Hepatocyte (in vitro differentiated cells): ENCODE measurements around the gene VARS1. TPM values are rescaled to one million over a fixed set of nuclear protein-coding genes. Genes with fewer than 3 reads are reported as not detected.

Experiments
- DNase-seq: peaks from one replicate; pipeline ENCODE4 v3.0.0-alpha.2; 2016; ENCODE audit warnings: low spot score
- H2AFZ ChIP-seq: fragments of 200-600 bp; sonication (generic); 2 replicates; pipeline ENCODE4 v1.6.0; 2016; ENCODE audit warnings: antibody characterized with exemption, mild to moderate bottlenecking
- H3K27ac ChIP-seq: fragments of 200-600 bp; sonication (generic); 2 replicates; pipeline ENCODE4 v1.5.1; 2016; ENCODE audit warnings: mild to moderate bottlenecking
- H3K27me3 ChIP-seq: fragments of 200-600 bp; sonication (generic); 2 replicates; pipeline ENCODE4 v1.6.1; 2016
- H3K36me3 ChIP-seq: fragments of 200-600 bp; sonication (generic); replicated peaks from 2 replicates; pipeline ENCODE4 v1.5.1; 2016; ENCODE audit warnings: low read depth; ENCODE audit not compliant: insufficient read depth
- H3K4me1 ChIP-seq: fragments of 200-600 bp; sonication (generic); 2 replicates; pipeline ENCODE4 v1.5.1; 2016; ENCODE audit warnings: mild to moderate bottlenecking, moderate library complexity; ENCODE audit not compliant: insufficient read depth
- H3K4me2 ChIP-seq: fragments of 200-600 bp; sonication (generic); 2 replicates; pipeline ENCODE4 v1.6.0; 2016
- H3K4me3 ChIP-seq: fragments of 200-600 bp; sonication (generic); 2 replicates; pipeline ENCODE4 v1.5.1; 2016; ENCODE audit warnings: mild to moderate bottlenecking
- H3K79me2 ChIP-seq: fragments of 200-600 bp; sonication (generic); 2 replicates; pipeline ENCODE4 v1.6.0; 2017; ENCODE audit warnings: mild to moderate bottlenecking
- H3K9me2 ChIP-seq: fragments of 200-600 bp; sonication (generic); replicated peaks from 2 replicates; pipeline ENCODE4 v1.6.0; 2017; ENCODE audit warnings: mild to moderate bottlenecking; ENCODE audit not compliant: insufficient read depth
- H3K9me3 ChIP-seq: fragments of 200-600 bp; sonication (generic); 2 replicates; pipeline ENCODE4 v1.5.1; 2016; ENCODE audit warnings: low read depth, mild to moderate bottlenecking
- H4K20me1 ChIP-seq: fragments of 200-600 bp; sonication (generic); 2 replicates; pipeline ENCODE4 v1.6.0; 2016; ENCODE audit warnings: mild to moderate bottlenecking; ENCODE audit not compliant: insufficient read depth, poor library complexity, severe bottlenecking
- EZH2 ChIP-seq: fragments of 200-600 bp; sonication (generic); IDR thresholded peaks from 2 replicates; pipeline ENCODE4 v1.6.1; 2016; ENCODE audit warnings: antibody characterized with exemption, mild to moderate bottlenecking, borderline replicate concordance
- EZH2phosphoT487 ChIP-seq: fragments of 200-600 bp; sonication (generic); IDR thresholded peaks from one replicate; pipeline ENCODE4 v1.6.1; 2018; ENCODE audit warnings: antibody characterized with exemption, mild to moderate bottlenecking, low read depth, moderate library complexity; ENCODE audit not compliant: unreplicated experiment, severe bottlenecking
- WGBS: methylation state at CpG from one replicate; pipeline ENCODE4 v1.1.6; 2016; ENCODE audit warnings: low lambda C conversion rate; ENCODE audit errors: missing lambda C conversion rate; 5-methylcytosine and 5-hydroxymethylcytosine counted together
- polyA plus RNA-seq: library from polyadenylated mRNA; unstranded; fragments of >200 nt; fragmentation: Nextera tagmentation; extraction: Ambion mirVana; gene quantifications from 2 replicates; pipeline ENCODE4 v1.2.1, GENCODE V29; 2016
- total RNA-seq: library from RNA; depleted of rRNA; stranded (reverse); fragments of >200 nt; gene quantifications from 2 replicates; pipeline ENCODE4 v1.2.3, GENCODE V29; 2014
- TF ChIP-seq, protein P1 (sequence below): fragments of 200-600 bp; sonication (generic); IDR thresholded peaks from 2 replicates; pipeline ENCODE4 v1.5.1; 2016; ENCODE audit warnings: antibody characterized with exemption, mild to moderate bottlenecking; ENCODE audit not compliant: poor library complexity

The VARS1 gene
- total and polyA plus RNA-seq, 2 experiments from 2014 or later, result 36.6 to 51.0 TPM

DNA sequence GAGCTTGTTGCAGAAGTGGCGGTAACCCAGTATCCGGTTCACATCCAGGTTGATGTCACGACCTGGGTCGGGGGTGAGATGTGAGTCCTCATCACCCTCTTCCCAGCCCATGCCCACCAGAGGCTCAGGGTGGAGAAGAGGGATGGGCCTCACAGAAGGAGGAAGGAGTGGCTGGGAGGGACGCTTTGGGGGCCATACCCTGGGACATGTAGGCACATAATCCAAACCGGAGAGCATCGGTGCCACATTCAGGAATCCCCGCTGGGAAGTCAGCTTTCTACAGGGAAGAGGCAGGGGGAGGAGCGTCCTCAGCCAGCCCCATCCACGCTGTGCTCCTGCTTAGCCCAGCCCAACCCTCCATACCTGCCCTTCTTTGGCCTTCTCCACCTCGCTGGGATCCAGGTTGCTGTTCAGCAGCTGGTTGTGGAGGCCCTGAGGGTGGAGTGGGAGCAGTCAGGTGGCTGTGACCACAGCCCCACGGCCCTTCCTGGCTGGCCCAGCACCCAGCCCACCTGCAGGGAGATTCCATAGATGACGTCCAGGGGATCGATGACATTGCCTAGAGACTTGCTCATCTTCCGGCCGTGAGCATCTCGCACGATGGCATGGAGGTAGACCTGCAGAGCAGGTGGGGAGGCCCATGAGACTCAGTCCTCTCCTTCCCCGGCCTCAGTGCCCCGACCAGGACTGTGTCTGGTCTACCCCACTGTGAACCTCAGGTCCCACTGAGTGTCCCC, 14.9 kb downstream of the VARS1 start:
- H3K4me1 ChIP-seq, result peaks cover 24% of the 10 kb centered on the region
- H3K9me3 ChIP-seq, result no peaks in the 10 kb centered on the region
- no peak for DNase-seq
- H3K36me3 ChIP-seq, result no peaks in the 10 kb centered on the region
- H3K27ac ChIP-seq, result no peak overlapping the region
- no peaks in the 10 kb centered on the region for H3K9me2 ChIP-seq
- 95% methylated on average over 20 of the region's 20 CpGs for WGBS
- H3K4me3 ChIP-seq, result no peak overlapping the region
- H3K79me2 ChIP-seq, result no peaks in the 10 kb centered on the region
- no peak overlapping the region for H2AFZ ChIP-seq
- TF ChIP-seq EZH2phosphoT487, result no peak
- TF ChIP-seq EZH2, result no peak
- TF ChIP-seq, protein P1, sequence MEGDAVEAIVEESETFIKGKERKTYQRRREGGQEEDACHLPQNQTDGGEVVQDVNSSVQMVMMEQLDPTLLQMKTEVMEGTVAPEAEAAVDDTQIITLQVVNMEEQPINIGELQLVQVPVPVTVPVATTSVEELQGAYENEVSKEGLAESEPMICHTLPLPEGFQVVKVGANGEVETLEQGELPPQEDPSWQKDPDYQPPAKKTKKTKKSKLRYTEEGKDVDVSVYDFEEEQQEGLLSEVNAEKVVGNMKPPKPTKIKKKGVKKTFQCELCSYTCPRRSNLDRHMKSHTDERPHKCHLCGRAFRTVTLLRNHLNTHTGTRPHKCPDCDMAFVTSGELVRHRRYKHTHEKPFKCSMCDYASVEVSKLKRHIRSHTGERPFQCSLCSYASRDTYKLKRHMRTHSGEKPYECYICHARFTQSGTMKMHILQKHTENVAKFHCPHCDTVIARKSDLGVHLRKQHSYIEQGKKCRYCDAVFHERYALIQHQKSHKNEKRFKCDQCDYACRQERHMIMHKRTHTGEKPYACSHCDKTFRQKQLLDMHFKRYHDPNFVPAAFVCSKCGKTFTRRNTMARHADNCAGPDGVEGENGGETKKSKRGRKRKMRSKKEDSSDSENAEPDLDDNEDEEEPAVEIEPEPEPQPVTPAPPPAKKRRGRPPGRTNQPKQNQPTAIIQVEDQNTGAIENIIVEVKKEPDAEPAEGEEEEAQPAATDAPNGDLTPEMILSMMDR, result no peak
- no peak overlapping the region for H3K4me2 ChIP-seq
- H3K27me3 ChIP-seq, result no peaks in the 10 kb centered on the region
- H4K20me1 ChIP-seq, result no peaks in the 10 kb centered on the region

DNA sequence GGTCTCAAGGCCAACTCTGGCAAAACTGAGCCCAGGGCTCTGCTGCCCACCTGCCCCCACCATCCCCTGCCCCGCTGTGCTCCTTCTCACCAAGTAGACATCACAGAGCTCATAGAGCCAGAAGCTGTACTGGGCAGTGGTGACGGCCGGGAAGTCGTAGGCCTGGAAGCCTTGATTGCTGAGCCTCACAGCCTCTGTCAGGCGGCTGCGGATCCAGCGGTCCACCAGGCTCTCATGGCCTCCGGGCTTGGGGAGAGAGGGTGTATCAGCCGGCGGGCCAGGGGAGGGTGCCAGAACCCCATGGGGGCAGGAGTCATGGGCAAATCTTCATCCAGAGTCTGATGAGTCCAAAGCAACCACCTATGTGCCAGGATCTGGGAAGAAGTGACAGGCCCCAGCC, 15.6 kb downstream of the VARS1 start:
- no peak overlapping the region for H2AFZ ChIP-seq
- no peaks in the 10 kb centered on the region for H3K9me2 ChIP-seq
- no peaks in the 10 kb centered on the region for H3K79me2 ChIP-seq
- H3K4me3 ChIP-seq, result no peak overlapping the region
- no peaks in the 10 kb centered on the region for H3K9me3 ChIP-seq
- 96% methylated on average over 10 of the region's 10 CpGs for WGBS
- no peak for TF ChIP-seq EZH2
- TF ChIP-seq, protein P1, result no peak
- TF ChIP-seq EZH2phosphoT487, result no peak
- no peak overlapping the region for H3K27ac ChIP-seq
- peaks cover 27% of the 10 kb centered on the region for H3K4me1 ChIP-seq
- H3K27me3 ChIP-seq, result no peaks in the 10 kb centered on the region
- no peaks in the 10 kb centered on the region for H4K20me1 ChIP-seq
- H3K36me3 ChIP-seq, result no peaks in the 10 kb centered on the region
- H3K4me2 ChIP-seq, result no peak overlapping the region
- DNase-seq, result no peak

DNA sequence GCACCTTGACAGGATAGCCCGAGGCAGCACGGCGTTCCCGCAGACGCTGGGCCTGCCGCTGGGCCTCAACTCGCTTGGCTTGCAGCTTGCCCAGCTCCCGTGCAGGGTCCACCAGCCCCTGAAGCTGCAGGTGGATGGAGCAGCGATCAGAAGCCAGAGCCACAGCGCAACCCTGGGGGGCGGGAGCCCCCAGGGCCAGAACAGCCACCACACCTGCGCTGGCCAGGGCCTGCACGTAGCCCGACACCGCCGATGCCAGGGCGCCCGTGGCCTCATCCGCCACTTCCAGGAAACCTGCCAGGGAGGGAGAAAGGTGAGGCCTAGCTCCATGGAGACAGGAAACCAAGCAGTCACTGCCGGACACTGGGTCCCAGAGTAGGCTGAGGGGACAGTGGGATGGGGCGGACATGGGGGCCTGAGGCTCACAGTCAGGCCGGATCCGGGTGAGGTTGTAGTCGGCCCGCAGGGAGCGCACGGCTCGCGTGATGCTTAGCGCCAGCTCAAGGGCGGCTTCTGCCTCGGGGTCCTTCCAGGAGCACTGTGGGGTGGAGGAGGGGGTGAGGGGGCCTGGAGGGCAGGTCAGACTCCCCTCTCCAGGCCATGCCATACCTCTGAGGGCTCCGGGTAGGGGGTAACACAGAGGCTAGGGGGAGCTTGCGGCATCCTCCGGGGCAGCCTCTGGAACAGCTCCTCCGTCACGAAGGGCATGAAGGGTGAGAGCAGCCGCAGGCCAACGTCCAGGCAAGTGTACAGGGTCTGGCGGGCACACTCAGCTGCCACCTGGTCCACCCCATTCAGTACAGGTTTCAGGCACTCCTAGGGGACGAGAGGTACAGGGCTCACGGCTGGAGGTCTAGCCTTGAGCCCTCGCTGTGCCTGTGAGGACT, 16.3 kb downstream of the VARS1 start:
- no peaks in the 10 kb centered on the region for H3K27me3 ChIP-seq
- no peaks in the 10 kb centered on the region for H3K36me3 ChIP-seq
- H3K4me3 ChIP-seq, result no peak overlapping the region
- TF ChIP-seq, protein P1, result no peak
- TF ChIP-seq EZH2phosphoT487, result no peak
- TF ChIP-seq EZH2, result no peak
- H3K9me3 ChIP-seq, result no peaks in the 10 kb centered on the region
- H3K4me2 ChIP-seq, result no peak overlapping the region
- no peak overlapping the region for H3K27ac ChIP-seq
- no peaks in the 10 kb centered on the region for H3K9me2 ChIP-seq
- H3K4me1 ChIP-seq, result peaks cover 27% of the 10 kb centered on the region
- no peak for DNase-seq
- 97% methylated on average over 30 of the region's 43 CpGs for WGBS
- no peak overlapping the region for H2AFZ ChIP-seq
- H4K20me1 ChIP-seq, result no peaks in the 10 kb centered on the region
- H3K79me2 ChIP-seq, result no peaks in the 10 kb centered on the region
